Naive B cell (primary cell): Measurements from ENCODE around the gene TMPRSS12. TPM values are rescaled to one million over a fixed set of nuclear protein-coding genes. Genes with fewer than 3 reads are reported as not detected.

Experiments used
- ATAC-seq, 2 donors: fragments of 150-1000 bp; cut with Tn5 transposase; 2 replicates each; pipeline ENCODE4 v1.10.0; 2021; ENCODE audit warnings: low read depth in 2 of 2, mild to moderate bottlenecking in 2 of 2, moderate library complexity in 2 of 2
- DNase-seq: peaks from one replicate; pipeline ENCODE4 v3.0.0; 2022
- H3K27ac Mint-ChIP-seq, 6 donors: one replicate each; pipeline ENCODE4 v1.8.0; 2020 to 2022; ENCODE audit warnings: mild to moderate bottlenecking in 6 of 6, mixed read lengths in 6 of 6, moderate library complexity in 5 of 6, inconsistent platforms in 2 of 6
- H3K27me3 Mint-ChIP-seq, 3 donors: one replicate each; pipeline ENCODE4 v1.8.0; 2021 to 2022; ENCODE audit warnings: mixed read lengths in 3 of 3, mild to moderate bottlenecking in 1 of 3
- H3K36me3 Mint-ChIP-seq, 2 donors: one replicate each; pipeline ENCODE4 v1.8.0; 2020 to 2022; ENCODE audit warnings: mixed read lengths in 2 of 2, inconsistent platforms in 1 of 2, mild to moderate bottlenecking in 1 of 2
- H3K4me1 Mint-ChIP-seq, 3 donors: one replicate each; pipeline ENCODE4 v1.8.0; 2020 to 2022; ENCODE audit warnings: mixed read lengths in 3 of 3, inconsistent platforms in 1 of 3, mild to moderate bottlenecking in 1 of 3, moderate library complexity in 1 of 3
- H3K4me3 Mint-ChIP-seq, 8 donors: one replicate each; pipeline ENCODE4 v1.8.0; 2020 to 2022; ENCODE audit warnings: mild to moderate bottlenecking in 8 of 8, mixed read lengths in 8 of 8, moderate library complexity in 8 of 8, inconsistent platforms in 2 of 8
- H3K9me3 Mint-ChIP-seq, 7 donors: one replicate each; pipeline ENCODE4 v1.8.0; 2020 to 2022; ENCODE audit warnings: mixed read lengths in 7 of 7, mild to moderate bottlenecking in 5 of 7, inconsistent platforms in 2 of 7, moderate library complexity in 1 of 7
- polyA plus RNA-seq, 6 donors: library from polyadenylated mRNA; unstranded; fragments of 300-500 nt; fragmentation: Illumina TruSeq; gene quantifications; one replicate each; pipeline ENCODE4 v1.2.3, GENCODE V29; 2021; ENCODE audit warnings: low read depth in 6 of 6

TMPRSS12 gene
- polyA plus RNA-seq, 6 donors from 2014 or later, result not detected

- Mint-ChIP-seq H3K27me3 (no peaks in the 10 kb centered on the region), H3K36me3 (peaks cover 26 to 42% of the 10 kb centered on the region in 2 donors), H3K4me1 (peaks cover 32 to 52% (median 49%) of the 10 kb centered on the region in 3 donors), H3K4me3 (peak overlapping the region in 2 of 8 donors; percentile 10 to 32), H3K27ac (peak overlapping the region in 5 of 6 donors; percentile 28 to 85 (median 65)), H3K9me3 (peaks cover 5 to 23% (median 12%) of the 10 kb centered on the region in 7 donors)
- ATAC-seq (no peak), DNase-seq (no peak)
Observed at GRCh38 chr12:50934371-50934851, 91.7 kb downstream of the TMPRSS12 start.

GRCh38 chr12:50934981-50935807 is 92.5 kb downstream of the TMPRSS12 start:
- Mint-ChIP-seq H3K4me3 (no peak overlapping the region), H3K27ac (peak overlapping the region in 5 of 6 donors; percentile 29 to 85 (median 58)), H3K4me1 (peaks cover 32 to 45% (median 42%) of the 10 kb centered on the region in 3 donors), H3K9me3 (peaks cover 5 to 23% (median 12%) of the 10 kb centered on the region in 7 donors), H3K27me3 (no peaks in the 10 kb centered on the region), H3K36me3 (peaks cover 26 to 36% of the 10 kb centered on the region in 2 donors)
- DNase-seq, result no peak
- no peak for ATAC-seq

- ATAC-seq (no peak), DNase-seq (no peak)
- Mint-ChIP-seq H3K9me3 (peaks cover 5 to 23% (median 12%) of the 10 kb centered on the region in 7 donors), H3K27me3 (no peaks in the 10 kb centered on the region), H3K27ac (peak overlapping the region in 1 of 6 donors; percentile 39), H3K36me3 (peaks cover 26 to 30% of the 10 kb centered on the region in 2 donors), H3K4me1 (peaks cover 36 to 41% (median 36%) of the 10 kb centered on the region in 3 donors), H3K4me3 (no peak overlapping the region)
Observed at GRCh38 chr12:50936821-50937530, 94.2 kb downstream of the TMPRSS12 start.

Other genes starting within 250 kb of the TMPRSS12 start
- 10 to 100 TPM; 33.5 to 66.1 (median 45.2) TPM for gene ATF1, start 78.8 kb upstream of the TMPRSS12 start, polyA plus RNA-seq
- gene HIGD1C, start 109.6 kb downstream of the TMPRSS12 start, polyA plus RNA-seq, result not detected
- gene SLC11A2, start 183.5 kb downstream of the TMPRSS12 start, polyA plus RNA-seq, result 10 to 100 TPM in 2 of 6 donors, 1 to 10 TPM in 4; 7.7 to 14.5 (median 9.4) TPM
- 10 to 100 TPM; 17.9 to 32.7 (median 24.8) TPM for gene LETMD1, start 205.4 kb downstream of the TMPRSS12 start, polyA plus RNA-seq
- 1 to 10 TPM in 5 of 6 donors, not detected in 1; 1.8 to 6.9 (median 4.3) TPM for gene CSRNP2, start 240.7 kb downstream of the TMPRSS12 start, polyA plus RNA-seq